AG10803 (cell line): ENCODE results near the gene PSMB8.

Source experiments
- DNase-seq: peaks from one replicate; pipeline ENCODE4 v3.0.0; 2010; ENCODE audit warnings: low read depth
- H3K4me3 ChIP-seq: 2 replicates; pipeline ENCODE4 v1.5.1; 2011; ENCODE audit warnings: mild to moderate bottlenecking, low read length, control low read depth
- TF ChIP-seq, protein P1 (sequence below): conservative IDR thresholded peaks from 2 replicates; pipeline ENCODE4 v1.5.1; 2011; ENCODE audit warnings: mild to moderate bottlenecking, low read length, control low read depth, inconsistent platforms

PSMB8 gene

DNA sequence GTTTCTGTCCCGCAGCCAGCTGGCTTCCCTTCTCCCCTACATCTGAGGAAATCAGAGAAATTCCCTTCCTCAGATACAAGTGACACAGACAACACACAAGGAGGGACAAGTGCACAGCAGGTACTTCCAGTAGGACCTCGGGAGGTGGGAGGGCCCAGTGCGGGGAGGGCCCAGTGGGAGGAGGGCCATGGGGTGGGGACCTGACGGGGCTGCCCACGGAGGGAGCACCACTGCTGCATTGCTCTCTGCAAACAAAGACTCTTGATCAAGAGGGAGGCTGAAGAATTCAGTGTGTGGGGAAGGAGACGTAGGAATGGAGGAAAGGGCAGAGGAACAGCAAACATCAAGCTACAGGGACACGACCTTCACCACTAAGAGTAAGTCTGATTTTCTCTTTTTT, 14.4 kb downstream of the PSMB8 start:
- no peak overlapping the region for H3K4me3 ChIP-seq
- DNase-seq, result no peak
- TF ChIP-seq, protein P1, sequence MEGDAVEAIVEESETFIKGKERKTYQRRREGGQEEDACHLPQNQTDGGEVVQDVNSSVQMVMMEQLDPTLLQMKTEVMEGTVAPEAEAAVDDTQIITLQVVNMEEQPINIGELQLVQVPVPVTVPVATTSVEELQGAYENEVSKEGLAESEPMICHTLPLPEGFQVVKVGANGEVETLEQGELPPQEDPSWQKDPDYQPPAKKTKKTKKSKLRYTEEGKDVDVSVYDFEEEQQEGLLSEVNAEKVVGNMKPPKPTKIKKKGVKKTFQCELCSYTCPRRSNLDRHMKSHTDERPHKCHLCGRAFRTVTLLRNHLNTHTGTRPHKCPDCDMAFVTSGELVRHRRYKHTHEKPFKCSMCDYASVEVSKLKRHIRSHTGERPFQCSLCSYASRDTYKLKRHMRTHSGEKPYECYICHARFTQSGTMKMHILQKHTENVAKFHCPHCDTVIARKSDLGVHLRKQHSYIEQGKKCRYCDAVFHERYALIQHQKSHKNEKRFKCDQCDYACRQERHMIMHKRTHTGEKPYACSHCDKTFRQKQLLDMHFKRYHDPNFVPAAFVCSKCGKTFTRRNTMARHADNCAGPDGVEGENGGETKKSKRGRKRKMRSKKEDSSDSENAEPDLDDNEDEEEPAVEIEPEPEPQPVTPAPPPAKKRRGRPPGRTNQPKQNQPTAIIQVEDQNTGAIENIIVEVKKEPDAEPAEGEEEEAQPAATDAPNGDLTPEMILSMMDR, result no peak

DNA sequence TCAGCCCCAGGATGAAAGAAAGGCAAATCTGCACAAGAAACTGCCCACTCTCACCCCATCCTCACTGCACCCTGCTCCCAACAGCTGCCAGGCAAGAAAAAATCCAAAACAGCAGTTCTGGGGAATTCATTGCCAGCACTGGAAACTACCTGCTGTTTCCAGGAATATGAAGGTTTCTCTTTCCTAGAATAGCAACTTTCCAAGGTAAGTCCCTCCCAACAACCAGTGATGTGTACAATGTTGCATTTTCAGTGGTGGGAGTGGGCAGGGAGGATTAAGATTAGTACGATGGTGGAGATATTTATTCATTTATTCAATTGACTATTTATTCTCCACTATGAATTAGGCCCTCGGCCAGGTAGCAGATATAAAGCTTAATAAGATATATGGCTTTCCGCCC, 16.8 kb downstream of the PSMB8 start:
- DNase-seq, result no peak
- H3K4me3 ChIP-seq, result no peak overlapping the region
- TF ChIP-seq, protein P1, result no peak

DNA sequence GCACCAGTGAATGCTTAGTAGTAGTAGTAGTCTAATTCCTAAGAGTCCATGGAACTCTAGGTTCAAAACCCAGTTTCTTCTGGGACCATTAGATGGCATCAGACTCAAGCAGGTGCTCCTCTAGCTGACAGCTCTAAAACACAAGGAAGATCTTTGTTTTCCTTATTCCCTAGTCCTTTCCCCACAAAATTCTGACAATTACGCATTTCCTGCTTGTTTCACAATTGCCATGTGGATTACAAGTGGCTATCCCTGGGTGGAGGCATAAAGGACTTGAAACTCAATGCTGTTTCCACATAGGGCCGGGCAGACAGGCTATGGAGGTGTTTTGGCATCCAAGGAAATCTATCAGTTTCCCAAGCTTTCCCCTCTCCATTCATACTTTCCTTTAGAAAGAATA, 17.9 kb downstream of the PSMB8 start:
- H3K4me3 ChIP-seq, result no peak overlapping the region
- DNase-seq, result peak; percentile 83
- TF ChIP-seq, protein P1, result peak; percentile 61

DNA sequence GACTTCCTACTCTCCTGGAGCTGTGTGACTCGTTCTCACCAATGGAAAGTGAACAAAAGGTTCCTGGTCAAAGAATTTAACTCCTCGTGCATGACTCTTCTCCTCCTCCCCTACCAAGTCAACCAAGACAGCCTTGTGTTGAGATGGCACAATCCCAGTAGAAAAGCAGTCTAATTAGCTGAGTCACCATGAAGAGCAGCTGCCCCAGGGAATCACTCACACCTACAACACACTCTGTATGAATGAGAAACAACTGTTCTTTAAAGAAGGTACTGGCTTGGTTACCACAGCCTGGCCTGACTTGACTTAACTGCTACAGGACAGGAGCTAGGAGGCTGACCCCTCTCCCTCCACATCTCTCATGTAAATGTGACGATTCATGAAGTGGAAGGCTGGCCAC, 24.1 kb downstream of the PSMB8 start:
- no peak overlapping the region for H3K4me3 ChIP-seq
- peak; percentile 83 for DNase-seq
- TF ChIP-seq, protein P1, result no peak

DNA sequence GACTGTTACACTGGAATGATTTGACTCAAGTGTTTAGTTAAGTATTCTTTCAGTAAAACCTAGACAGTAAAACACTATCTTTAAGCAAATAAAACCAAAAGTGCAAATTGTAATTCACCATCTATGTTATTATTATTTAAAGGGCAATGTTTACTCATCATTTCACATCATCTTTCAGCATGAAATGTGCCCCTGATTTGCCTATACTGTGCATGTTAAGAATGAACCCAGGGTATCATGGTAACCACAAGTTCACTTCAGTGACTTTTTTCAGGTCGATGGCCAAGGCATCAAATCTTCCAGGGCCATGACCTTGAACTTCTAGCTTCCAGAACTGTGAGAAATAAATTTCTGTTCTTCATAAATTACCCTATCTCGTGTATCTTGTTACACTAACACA, 25.0 kb downstream of the PSMB8 start:
- TF ChIP-seq, protein P1, result no peak
- no peak overlapping the region for H3K4me3 ChIP-seq
- no peak for DNase-seq

DNA sequence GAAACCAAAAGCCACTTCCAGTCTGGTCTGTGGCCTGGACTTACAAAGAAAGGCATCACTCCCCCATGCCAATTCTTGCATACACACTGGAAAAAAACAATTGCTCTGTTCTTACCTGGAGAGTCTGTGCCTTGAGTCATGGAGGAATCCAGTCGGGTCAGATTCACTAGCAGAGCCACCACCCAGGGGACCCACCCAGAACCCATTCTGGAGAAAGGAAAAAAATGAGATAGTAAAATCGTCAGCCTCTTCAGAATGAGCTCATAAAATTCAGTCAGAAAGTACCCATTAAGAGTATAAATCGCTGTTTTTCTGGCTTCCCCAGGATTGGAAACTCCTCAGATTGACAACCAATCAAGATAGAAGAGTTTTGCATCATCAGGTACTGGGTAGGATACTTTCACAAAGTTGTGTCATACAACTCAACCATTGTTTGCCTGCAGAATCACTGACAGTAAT, 27.1 kb downstream of the PSMB8 start, which contains the start of gene HLA-DOB:
Gene HLA-DOB, minus strand, starts transcription at position 257 of the 459 bp plus-strand sequence. Its CDS starts 51 bp downstream, at position 206.
- no peak within 1 kb of the TSS for H3K4me3 ChIP-seq
- DNase-seq, result no peak

DNA sequence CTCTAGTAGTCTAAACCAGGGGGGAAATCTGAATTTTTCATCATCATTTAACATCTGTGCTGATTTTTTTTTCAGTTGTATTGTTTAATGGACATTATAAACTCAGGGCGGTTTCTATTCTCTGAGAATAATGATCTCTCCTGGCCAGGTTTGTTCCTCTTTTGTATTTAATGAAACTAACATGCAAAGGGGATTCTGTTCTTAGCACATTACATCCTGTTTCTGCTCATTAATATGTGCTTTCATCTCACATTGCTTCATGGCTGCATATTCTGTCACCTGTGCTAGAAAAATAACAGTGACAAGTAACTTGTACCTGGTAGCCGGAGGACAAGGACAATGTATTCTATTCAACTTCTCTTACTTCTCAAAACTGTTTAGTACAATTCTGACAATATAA, 27.9 kb downstream of the PSMB8 start:
- no peak overlapping the region for H3K4me3 ChIP-seq
- TF ChIP-seq, protein P1, result no peak
- DNase-seq, result no peak

More for the DNA sequence above, 27.1 kb downstream of the PSMB8 start, which contains the start of gene HLA-DOB:
- TF ChIP-seq, protein P1, result no peak
